Activated CD4-positive, alpha-beta T cell treated with anti-CD3 and anti-CD28 coated beads, Interleukin-2, amount 10 ng/mL, durations not matched to agents 7 days and 5 days (primary cell): ENCODE results near the gene HABP2. TPM values are rescaled to one million over a fixed set of nuclear protein-coding genes. Genes with fewer than 3 reads are reported as not detected.

Experiments used
- total RNA-seq, 2 experiments: library from RNA; stranded (reverse); gene quantifications; one replicate each; pipeline ENCODE4 v1.2.3, GENCODE V29; 2021

The HABP2 gene
- total RNA-seq, 2 experiments from 2014 or later, result not detected

Other genes starting within 250 kb of the HABP2 start
- gene NRAP, start 111.0 kb downstream of the HABP2 start, total RNA-seq, result not detected
- gene CASP7, start 126.9 kb downstream of the HABP2 start, total RNA-seq, result 10 to 100 TPM; 33.5 to 35.6 TPM
- under 1 TPM; 0.10 to 0.15 TPM for gene PLEKHS1, start 198.6 kb downstream of the HABP2 start, total RNA-seq